Left ventricle myocardium inferior (tissue), 1 donor: ENCODE results near the gene PDLIM5. TPM values are rescaled to one million over a fixed set of nuclear protein-coding genes. Genes with fewer than 3 reads are reported as not detected.

ENCODE experiments used
- DNase-seq: peaks from one replicate; pipeline ENCODE4 v3.0.0-alpha.2; 2020
- H3K27ac ChIP-seq: fragments of 200-600 bp; replicated peaks from 2 replicates; pipeline ENCODE4 v1.8.0; 2021
- H3K27me3 ChIP-seq: fragments of 200-600 bp; 2 replicates; pipeline ENCODE4 v1.8.0; 2021; ENCODE audit warnings: low read depth
- H3K36me3 ChIP-seq: fragments of 200-600 bp; 2 replicates; pipeline ENCODE4 v1.8.0; 2021
- H3K4me1 ChIP-seq: fragments of 200-600 bp; 2 replicates; pipeline ENCODE4 v1.8.0; 2021
- H3K4me3 ChIP-seq: fragments of 200-600 bp; 2 replicates; pipeline ENCODE4 v1.8.0; 2021; ENCODE audit warnings: mild to moderate bottlenecking, moderate library complexity
- H3K9me3 ChIP-seq: fragments of 200-600 bp; replicated peaks from 2 replicates; pipeline ENCODE4 v1.8.0; 2021
- intact Hi-C: fragments of 100-400 bp; cut with micrococcal nuclease; formaldehyde crosslinking; loops from one replicate; pipeline ENCODE4 v1.11.0; 2022
- total RNA-seq: library from RNA; stranded (reverse); fragmentation: NEBNext Ultra II Directional; extraction: Animal tissue kit (Norgen Biotek cat#: 25700); gene quantifications from one replicate; pipeline ENCODE4 v1.2.1, GENCODE V29; 2021
- TF ChIP-seq, protein P1 (sequence below): fragments of 200-600 bp; IDR thresholded peaks from 2 replicates; pipeline ENCODE4 v1.8.0; 2021; ENCODE audit warnings: antibody characterized with exemption, mild to moderate bottlenecking, borderline replicate concordance
- donor health status: DM: no; HTN: yes; CAD: no; lungs with severe emphysema.

Gene PDLIM5
- total RNA-seq, 1 donor from 2014 or later: 982 TPM

GRCh38 chr4:94676970-94677369 is 225.2 kb downstream of the PDLIM5 start:
- intact Hi-C loops: no loop called here
- Histone ChIP-seq H3K27ac (no peak overlapping the region), H3K4me3 (no peak overlapping the region), H3K9me3 (no peaks in the 10 kb centered on the region), H3K36me3 (no peaks in the 10 kb centered on the region), H3K27me3 (peaks cover 7% of the 10 kb centered on the region), H3K4me1 (peaks cover 11% of the 10 kb centered on the region)
- DNase-seq: no peak
- TF ChIP-seq, protein P1, sequence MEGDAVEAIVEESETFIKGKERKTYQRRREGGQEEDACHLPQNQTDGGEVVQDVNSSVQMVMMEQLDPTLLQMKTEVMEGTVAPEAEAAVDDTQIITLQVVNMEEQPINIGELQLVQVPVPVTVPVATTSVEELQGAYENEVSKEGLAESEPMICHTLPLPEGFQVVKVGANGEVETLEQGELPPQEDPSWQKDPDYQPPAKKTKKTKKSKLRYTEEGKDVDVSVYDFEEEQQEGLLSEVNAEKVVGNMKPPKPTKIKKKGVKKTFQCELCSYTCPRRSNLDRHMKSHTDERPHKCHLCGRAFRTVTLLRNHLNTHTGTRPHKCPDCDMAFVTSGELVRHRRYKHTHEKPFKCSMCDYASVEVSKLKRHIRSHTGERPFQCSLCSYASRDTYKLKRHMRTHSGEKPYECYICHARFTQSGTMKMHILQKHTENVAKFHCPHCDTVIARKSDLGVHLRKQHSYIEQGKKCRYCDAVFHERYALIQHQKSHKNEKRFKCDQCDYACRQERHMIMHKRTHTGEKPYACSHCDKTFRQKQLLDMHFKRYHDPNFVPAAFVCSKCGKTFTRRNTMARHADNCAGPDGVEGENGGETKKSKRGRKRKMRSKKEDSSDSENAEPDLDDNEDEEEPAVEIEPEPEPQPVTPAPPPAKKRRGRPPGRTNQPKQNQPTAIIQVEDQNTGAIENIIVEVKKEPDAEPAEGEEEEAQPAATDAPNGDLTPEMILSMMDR: no peak

DNA sequence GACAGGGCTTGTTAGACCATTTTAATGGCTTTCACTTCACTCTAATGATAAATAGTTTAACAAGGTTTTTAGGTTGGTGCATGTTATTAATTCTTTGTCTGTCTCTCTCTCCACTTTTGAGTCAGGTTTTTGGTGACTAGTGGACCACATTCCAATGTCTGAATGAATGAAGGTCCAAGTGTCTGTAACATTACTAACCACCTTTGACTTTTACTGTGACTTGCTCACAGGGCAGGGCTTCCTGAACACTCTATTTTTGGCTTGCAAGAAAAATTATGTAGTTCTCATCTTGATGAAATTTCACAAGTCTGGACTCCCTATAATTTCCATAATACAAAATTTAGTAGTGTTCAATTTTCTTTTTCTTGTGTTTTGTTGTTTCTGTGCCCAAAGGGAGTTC is 227.2 kb downstream of the PDLIM5 start:
- H3K36me3 ChIP-seq: no peaks in the 10 kb centered on the region
- peaks cover 11% of the 10 kb centered on the region for H3K4me1 ChIP-seq
- no peaks in the 10 kb centered on the region for H3K9me3 ChIP-seq
- no peak for DNase-seq
- no peak overlapping the region for H3K27ac ChIP-seq
- intact Hi-C loops: no loop called here
- H3K4me3 ChIP-seq: no peak overlapping the region
- TF ChIP-seq, protein P1: no peak
- peaks cover 7% of the 10 kb centered on the region for H3K27me3 ChIP-seq

DNA sequence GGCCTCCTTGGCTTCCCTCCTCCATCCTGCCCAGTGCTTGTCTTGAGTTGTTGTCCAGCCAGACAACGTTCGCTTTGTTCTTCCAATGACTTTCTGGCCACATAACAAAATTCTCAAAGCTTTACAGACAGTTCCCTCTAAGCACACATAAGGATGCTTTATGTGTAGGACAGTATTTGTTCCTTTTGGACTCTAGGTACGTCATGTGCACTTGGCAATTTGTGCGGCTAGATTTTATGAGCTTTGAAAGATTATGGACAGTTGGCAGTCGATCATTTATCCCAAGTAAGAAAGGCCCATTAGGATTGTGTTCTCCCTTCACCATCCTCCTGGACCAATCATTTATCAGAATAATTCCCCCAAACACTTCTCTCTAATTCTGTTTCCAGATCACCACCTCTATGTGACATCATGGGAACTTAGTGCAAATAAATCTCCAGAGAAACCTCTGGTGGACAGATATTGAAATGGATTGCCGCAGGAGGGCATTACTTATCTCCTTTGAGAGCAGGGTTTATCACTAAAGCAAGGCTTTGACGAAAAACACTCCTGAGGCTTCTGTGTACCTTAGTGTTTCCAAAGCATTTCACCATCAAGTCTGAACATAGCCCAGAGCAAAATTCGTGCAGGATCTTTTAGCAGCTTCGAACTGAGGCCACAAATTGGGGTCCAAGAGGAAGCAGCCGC is 228.6 kb downstream of the PDLIM5 start:
- no peak overlapping the region for H3K4me3 ChIP-seq
- DNase-seq: no peak
- peaks cover 11% of the 10 kb centered on the region for H3K4me1 ChIP-seq
- peaks cover 7% of the 10 kb centered on the region for H3K27me3 ChIP-seq
- no peak overlapping the region for H3K27ac ChIP-seq
- intact Hi-C loops: no loop called here
- TF ChIP-seq, protein P1: no peak
- no peaks in the 10 kb centered on the region for H3K36me3 ChIP-seq
- H3K9me3 ChIP-seq: no peaks in the 10 kb centered on the region

GRCh38 chr4:94686086-94686485 is 234.3 kb downstream of the PDLIM5 start:
- Histone ChIP-seq H3K9me3 (no peaks in the 10 kb centered on the region), H3K4me1 (no peaks in the 10 kb centered on the region), H3K4me3 (no peak overlapping the region), H3K36me3 (no peaks in the 10 kb centered on the region), H3K27me3 (no peaks in the 10 kb centered on the region), H3K27ac (no peak overlapping the region)
- no peak for DNase-seq
- TF ChIP-seq, protein P1: no peak
- intact Hi-C loops: no loop called here

DNA sequence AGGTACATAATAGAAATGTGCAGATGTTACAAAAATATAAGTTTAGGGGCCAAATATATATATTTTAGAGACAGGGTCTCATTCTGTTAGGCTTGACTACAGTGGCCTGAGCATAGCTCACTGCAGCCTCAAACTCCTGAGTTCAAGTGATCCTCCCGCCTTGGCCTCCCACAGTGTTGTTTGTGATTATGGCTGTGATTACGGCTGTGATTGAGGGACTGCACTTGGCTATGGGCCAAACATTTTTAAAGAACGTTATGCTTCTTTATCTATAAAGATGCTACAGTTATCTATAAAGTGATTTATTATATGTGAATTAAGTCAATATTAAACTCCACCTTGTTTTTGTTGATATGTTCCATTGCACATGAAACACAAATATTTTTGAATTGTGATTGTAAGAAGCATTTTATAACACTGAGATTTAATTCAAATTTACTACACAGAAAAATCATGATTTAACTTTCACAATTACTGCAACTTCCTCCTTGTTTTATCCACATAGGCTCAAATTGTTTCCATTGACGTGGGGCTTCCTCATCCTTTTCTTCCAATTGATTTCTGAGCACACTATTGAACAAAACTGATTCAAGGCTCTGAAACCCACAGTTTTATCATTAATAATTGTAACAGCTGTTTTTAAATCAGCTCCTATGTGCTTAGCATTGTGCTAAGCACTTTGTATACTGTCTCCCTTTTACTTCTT is 237.6 kb downstream of the PDLIM5 start:
- Histone ChIP-seq H3K27me3 (no peaks in the 10 kb centered on the region), H3K4me1 (no peaks in the 10 kb centered on the region), H3K9me3 (no peaks in the 10 kb centered on the region), H3K27ac (no peak overlapping the region), H3K4me3 (no peak overlapping the region), H3K36me3 (no peaks in the 10 kb centered on the region)
- DNase-seq: no peak
- intact Hi-C loops: no loop called here
- TF ChIP-seq, protein P1: no peak
